HepG2 (cell line): ENCODE measurements around the gene SPNS3.

Experiments
- DPF2 ChIP-seq: sonication (generic); formaldehyde crosslinking; IDR thresholded peaks from 2 replicates; pipeline ENCODE4 v1.4.0; 2020; ENCODE audit warnings: mild to moderate bottlenecking, low read depth, missing genetic modification reagents, borderline replicate concordance
- POLR2A ChIP-seq, 2 experiments: IDR thresholded peaks; 2 replicates each; pipeline ENCODE4 v1.6.1; 2011; ENCODE audit warnings: low read depth in 2 of 2, low read length in 2 of 2, mild to moderate bottlenecking in 1 of 2, moderate library complexity in 1 of 2; ENCODE audit not compliant: insufficient read depth in 1 of 2
- XBP1 ChIP-seq: sonication (generic); formaldehyde crosslinking; IDR thresholded peaks from 2 replicates; pipeline ENCODE4 v1.5.0; 2020; ENCODE audit warnings: missing genetic modification reagents
- ZNF510 ChIP-seq: sonication (generic); formaldehyde crosslinking; IDR thresholded peaks from 2 replicates; pipeline ENCODE4 v1.4.0; 2020; ENCODE audit warnings: low read depth, mild to moderate bottlenecking, missing genetic modification reagents
- ZNF788 ChIP-seq: sonication (generic); formaldehyde crosslinking; IDR thresholded peaks from 2 replicates; pipeline ENCODE4 v1.5.0; 2020; ENCODE audit warnings: mild to moderate bottlenecking, missing genetic modification reagents, borderline replicate concordance

GRCh38 chr17:4443476-4443875, 9.7 kb downstream of the SPNS3 start:
- TF ChIP-seq XBP1 (CRISPR knock-in tag) (no peak), ZNF788 (CRISPR knock-in tag) (no peak), POLR2A (IDR thresholded peaks at IDR 0.05; ENCODE audit: insufficient read depth in 1 of 2, low read depth in 2 of 2, low read length in 2 of 2) (no peak), ZNF510 (CRISPR knock-in tag) (no peak), DPF2 (CRISPR knock-in tag) (no peak)
